ENCODE results near the gene RPL10A.

DNA sequence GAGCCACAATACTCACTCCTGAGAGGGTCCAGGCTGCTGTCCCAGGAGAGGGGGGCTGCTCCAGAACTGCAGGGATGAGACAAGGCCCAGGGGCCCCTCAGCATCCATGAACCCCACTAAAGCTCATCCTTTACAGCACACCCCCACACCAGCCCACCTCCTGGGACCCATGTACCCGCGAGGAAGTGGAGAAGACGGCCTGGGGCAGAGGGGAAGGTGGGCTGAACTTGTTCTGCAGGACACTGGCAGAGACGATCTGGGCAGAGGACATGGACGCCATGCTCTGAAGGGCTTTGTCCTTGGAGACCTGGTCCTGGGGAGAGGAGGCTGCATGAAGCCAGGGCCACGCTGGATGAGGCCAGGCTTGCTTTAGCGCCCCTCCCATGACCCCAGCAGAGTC, 10.1 kb downstream of the RPL10A start:
- TF ChIP-seq, protein P1, sequence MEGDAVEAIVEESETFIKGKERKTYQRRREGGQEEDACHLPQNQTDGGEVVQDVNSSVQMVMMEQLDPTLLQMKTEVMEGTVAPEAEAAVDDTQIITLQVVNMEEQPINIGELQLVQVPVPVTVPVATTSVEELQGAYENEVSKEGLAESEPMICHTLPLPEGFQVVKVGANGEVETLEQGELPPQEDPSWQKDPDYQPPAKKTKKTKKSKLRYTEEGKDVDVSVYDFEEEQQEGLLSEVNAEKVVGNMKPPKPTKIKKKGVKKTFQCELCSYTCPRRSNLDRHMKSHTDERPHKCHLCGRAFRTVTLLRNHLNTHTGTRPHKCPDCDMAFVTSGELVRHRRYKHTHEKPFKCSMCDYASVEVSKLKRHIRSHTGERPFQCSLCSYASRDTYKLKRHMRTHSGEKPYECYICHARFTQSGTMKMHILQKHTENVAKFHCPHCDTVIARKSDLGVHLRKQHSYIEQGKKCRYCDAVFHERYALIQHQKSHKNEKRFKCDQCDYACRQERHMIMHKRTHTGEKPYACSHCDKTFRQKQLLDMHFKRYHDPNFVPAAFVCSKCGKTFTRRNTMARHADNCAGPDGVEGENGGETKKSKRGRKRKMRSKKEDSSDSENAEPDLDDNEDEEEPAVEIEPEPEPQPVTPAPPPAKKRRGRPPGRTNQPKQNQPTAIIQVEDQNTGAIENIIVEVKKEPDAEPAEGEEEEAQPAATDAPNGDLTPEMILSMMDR (IDR thresholded peaks at IDR 0.05): no peak
- no peak for TF ChIP-seq POLR2A (IDR thresholded peaks at IDR 0.05)
